K562 (cell line): ENCODE data around the gene RPL29. TPM values are rescaled to one million over a fixed set of nuclear protein-coding genes. Genes with fewer than 3 reads are reported as not detected.
A peak's percentile ranks its signal among the peaks of the same experiment; 100 is the strongest.

ENCODE experiments used
- ATAC-seq: fragments of 200-7000 bp; cut with Tn5 transposase; 3 replicates; pipeline ENCODE4 v1.9.1; 2020; ENCODE audit warnings: moderate library complexity
- BruUV-seq: library from RNA; stranded (reverse); fragments of 400-500 nt; replicated peaks from 2 replicates; lab custom pipeline; 2021; lab: Mats Ljungman, UMichigan
- CTCF ChIA-PET: fragments of 300-600 bp; formaldehyde crosslinking; extraction: SDS; loops from one replicate; lab custom pipeline; 2021; ENCODE audit warnings: low intra/inter-chr PET ratio; lab: Yijun Ruan, JAX
- POLR2A ChIA-PET: fragments of 300-600, 350-650 bp; sonication (Branson Sonifier 250); formaldehyde crosslinking; extraction: SDS; loops from one replicate; lab custom pipeline; 2021; ENCODE audit warnings: antibody characterized with exemption, inconsistent platforms; lab: Yijun Ruan, JAX
- DNase-seq, 4 experiments: peaks; one replicate each; pipeline versions ENCODE4 v3.0.0 to v3.0.0-alpha.2; 2011 to 2018; ENCODE audit warnings: low spot score in 3 of 4, mixed read lengths in 3 of 4; ENCODE audit errors: extremely low read depth in 1 of 4
- FAIRE-seq: peaks from 2 replicates; lab custom pipeline; 2011; peaks lifted over from hg19 to GRCh38; lab: Jason Lieb, UNC
- H2AFZ ChIP-seq: 2 replicates; pipeline ENCODE4 v1.6.0; 2011; ENCODE audit warnings: low read depth, low read length, control low read depth, inconsistent platforms
- H3K27ac ChIP-seq: fragments of 200-600 bp; 3 replicates; pipeline ENCODE4 v1.8.0; 2011; ENCODE audit warnings: low read depth, mild to moderate bottlenecking, control low read depth, inconsistent platforms, low read length, moderate library complexity, mixed read lengths; ENCODE audit errors: extremely low read depth
- H3K27me3 ChIP-seq, 2 experiments: fragments of 300-600 bp in 1 of 2; 2 replicates in 1 of 2; 3 replicates in 1 of 2; pipeline versions ENCODE4 v1.6.0 to v1.8.0; 2011; ENCODE audit warnings: inconsistent platforms in 2 of 2, low read length in 2 of 2, mild to moderate bottlenecking in 1 of 2, mixed read lengths in 1 of 2, moderate library complexity in 1 of 2; ENCODE audit not compliant: control insufficient read depth in 2 of 2, insufficient read depth in 2 of 2
- H3K36me3 ChIP-seq: fragments of 300-600 bp; 3 replicates; pipeline ENCODE4 v1.8.0; 2011; ENCODE audit warnings: mild to moderate bottlenecking, low read length, inconsistent platforms; ENCODE audit not compliant: control insufficient read depth, insufficient read depth
- H3K4me1 ChIP-seq, 2 experiments: fragments of 200-600 bp in 1 of 2; replicated peaks in 1 of 2; 2 replicates in 1 of 2; 3 replicates in 1 of 2; pipeline versions ENCODE4 v1.5.1 to v1.8.0; 2011; ENCODE audit warnings: inconsistent platforms in 2 of 2, low read length in 2 of 2, mild to moderate bottlenecking in 1 of 2, mixed read lengths in 1 of 2, moderate library complexity in 1 of 2; ENCODE audit not compliant: control insufficient read depth in 2 of 2, insufficient read depth in 2 of 2
- H3K4me2 ChIP-seq: 2 replicates; pipeline ENCODE4 v1.6.1; 2011; ENCODE audit warnings: low read length, control low read depth, inconsistent platforms, mixed read lengths; ENCODE audit not compliant: insufficient read depth
- H3K4me3 ChIP-seq: fragments of 200-600 bp; sonication (generic), shearing (Covaris generic); 2 replicates; pipeline ENCODE4 v1.5.1; 2016; ENCODE audit warnings: control low read depth, inconsistent platforms
- H3K79me2 ChIP-seq: fragments of 200-600 bp; 3 replicates; pipeline ENCODE4 v1.8.0; 2011; ENCODE audit warnings: low read length, inconsistent platforms; ENCODE audit not compliant: control insufficient read depth, insufficient read depth
- H3K9ac ChIP-seq, 2 experiments: 2 replicates each; pipeline versions ENCODE4 v1.6.0 to v1.6.1; 2011; ENCODE audit warnings: low read depth in 2 of 2, low read length in 2 of 2, control low read depth in 1 of 2, inconsistent platforms in 1 of 2, mild to moderate bottlenecking in 1 of 2, mixed read lengths in 1 of 2; ENCODE audit not compliant: insufficient read depth in 1 of 2
- H3K9me1 ChIP-seq: one replicate; pipeline ENCODE4 v1.6.0; 2011; ENCODE audit warnings: inconsistent platforms, mild to moderate bottlenecking, low read length, moderate library complexity; ENCODE audit not compliant: control insufficient read depth, insufficient read depth
- H3K9me3 ChIP-seq: replicated peaks from 2 replicates; pipeline ENCODE4 v1.5.1; 2011; ENCODE audit warnings: low read depth, low read length, inconsistent platforms; ENCODE audit not compliant: control insufficient read depth, insufficient read depth
- H4K20me1 ChIP-seq: replicated peaks from 2 replicates; pipeline ENCODE4 v1.6.1; 2011; ENCODE audit warnings: low read length, inconsistent platforms, mixed read lengths; ENCODE audit not compliant: control insufficient read depth, insufficient read depth
- CBFA2T2 ChIP-seq: fragments of 450-650 bp; conservative IDR thresholded peaks from 2 replicates; pipeline ENCODE4 v1.6.1; 2017; ENCODE audit warnings: mild to moderate bottlenecking
- CLOCK ChIP-seq: fragments of 250-450 bp; sonication (Bioruptor Pico); IDR thresholded peaks from 2 replicates; pipeline ENCODE4 v1.4.0; 2020; ENCODE audit warnings: mild to moderate bottlenecking, moderate library complexity, borderline replicate concordance
- FOXK2 ChIP-seq, 2 experiments: fragments of 450-650 bp; IDR thresholded peaks in 1 of 2; conservative IDR thresholded peaks in 1 of 2; 2 replicates each; pipeline ENCODE4 v1.6.1; 2016; ENCODE audit warnings: low read depth in 2 of 2, mild to moderate bottlenecking in 1 of 2
- LARP7 ChIP-seq: fragments of 450-650 bp; IDR thresholded peaks from 2 replicates; pipeline ENCODE4 v1.6.1; 2016
- MLLT1 ChIP-seq, 2 experiments: fragments of 450-650 bp; IDR thresholded peaks; 2 replicates each; pipeline ENCODE4 v1.6.1; 2016
- NCOR1 ChIP-seq: fragments of 450-650 bp; IDR thresholded peaks from 2 replicates; pipeline ENCODE4 v1.6.1; 2016; ENCODE audit warnings: mild to moderate bottlenecking, moderate library complexity
- PHF8 ChIP-seq: fragments of 200-600 bp; sonication (generic); IDR thresholded peaks from 2 replicates; pipeline ENCODE4 v1.6.1; 2012; ENCODE audit warnings: mixed run types, mild to moderate bottlenecking, inconsistent platforms, low read length, moderate library complexity, borderline replicate concordance
- SUPT5H ChIP-seq: fragments of 450-650 bp; IDR thresholded peaks from 2 replicates; pipeline ENCODE4 v1.6.1; 2016
- ZNF445 ChIP-seq: fragments of 250-450 bp; sonication (Bioruptor Pico); IDR thresholded peaks from 2 replicates; pipeline ENCODE4 v1.4.0; 2020; ENCODE audit warnings: low read depth, mild to moderate bottlenecking, moderate library complexity
- ZNF583 ChIP-seq: fragments of 250-450 bp; sonication (Bioruptor Pico); IDR thresholded peaks from 2 replicates; pipeline ENCODE4 v1.4.0; 2020
- ZSCAN32 ChIP-seq: fragments of 450-650 bp; formaldehyde crosslinking; IDR thresholded peaks from 2 replicates; pipeline ENCODE4 v1.4.0; 2020; ENCODE audit warnings: mild to moderate bottlenecking, moderate library complexity
- WGBS: fragments of 100-300 bp; shearing (Covaris generic); methylation state at CpG from one replicate; pipeline ENCODE4 v1.1.6; 2016; ENCODE audit warnings: low coverage, mixed read lengths; ENCODE audit not compliant: insufficient coverage; ENCODE audit errors: missing lambda C conversion rate; 5-methylcytosine and 5-hydroxymethylcytosine counted together
- in situ Hi-C: fragments of 300-500 bp; cut with MboI; formaldehyde crosslinking; loops from 4 replicates; pipeline ENCODE4 v1.15.0; 2018; ENCODE audit warnings: inconsistent platforms, mixed read lengths
- intact Hi-C: fragments of 100-400 bp; cut with micrococcal nuclease; formaldehyde crosslinking; loops from 2 replicates; pipeline ENCODE4 v1.14.2; 2022
- polyA plus RNA-seq, 8 experiments: library from polyadenylated mRNA; depleted of rRNA in 4 of 8; stranded (reverse) in 5 of 8; unstranded in 3 of 8; fragments of >200 nt; fragmentation: Nextera tagmentation in 2 of 8; fragmentation: Illumina TruSeq in 1 of 8; extraction: Ambion mirVana in 2 of 8; extraction: Trizol in 1 of 8; gene quantifications; 2 replicates each; pipeline versions ENCODE4 v1.2.1 to v1.2.3, GENCODE V29; 2011 to 2014; ENCODE audit warnings: inconsistent platforms in 1 of 8, missing spikeins in 1 of 8
- total RNA-seq, 7 experiments: library from RNA; depleted of rRNA in 6 of 7; stranded (reverse); fragments of >200 nt in 6 of 7; fragmentation: Illumina TruSeq in 2 of 7; extraction: Trizol in 2 of 7; gene quantifications; 2 replicates each; pipeline versions ENCODE4 v1.2.1 to v1.2.3, GENCODE V29; 2011 to 2021; ENCODE audit warnings: low replicate concordance in 1 of 7
- TF ChIP-seq, protein P1 (sequence below), 2 experiments: IDR thresholded peaks; 2 replicates each; pipeline ENCODE4 v1.6.1; 2012; ENCODE audit warnings: improper control_type of control experiment in 2 of 2, low read depth in 2 of 2, low read length in 2 of 2, borderline replicate concordance in 1 of 2
- TF ChIP-seq, protein P2 (sequence below): fragments of 250-450 bp; sonication (Bioruptor Pico); IDR thresholded peaks from 2 replicates; pipeline ENCODE4 v1.5.1; 2021; ENCODE audit warnings: mild to moderate bottlenecking

Gene RPL29
- total and polyA plus RNA-seq, 9 of the 15 experiments (the other 6 are each of a cell fraction or from before 2014, with no cell fraction given), result 568 to 1,475 (median 1,104) TPM

GRCh38 chr3:51983578-51984268 is 12.0 kb downstream of the RPL29 start:
- TSS peak; percentile 92 for BruUV-seq
- Histone ChIP-seq H3K4me2 (peak overlapping the region; percentile 96), H3K9ac (peak overlapping the region; percentile 94 to 97), H4K20me1 (no peaks in the 10 kb centered on the region), H3K27me3 (no peaks in the 10 kb centered on the region), H3K79me2 (peaks cover 47% of the 10 kb centered on the region), H3K4me3 (peak overlapping the region; percentile 55), H3K9me3 (no peaks in the 10 kb centered on the region), H3K27ac (peak overlapping the region; percentile 91), H3K9me1 (no peaks in the 10 kb centered on the region), H2AFZ (peak overlapping the region; percentile 51; the same call in 1 of the 2 replicates), H3K36me3 (peaks cover 28% of the 10 kb centered on the region; the same call in 2 of the 3 replicates), H3K4me1 (peaks cover 35 to 65% of the 10 kb centered on the region in 2 experiments; a peak in 4 of 5 replicates)
- ChIA-PET POLR2A (interaction anchor here (0.5 to 5.2 kb wide), 5 partner anchors 10 to 42 kb away, joined by 3 to 105 read pairs (median 4); partner anchors contain the start of genes ABHD14A, ABHD14B, PARP3 and RPL29), CTCF (no interaction called here)
- in situ Hi-C loops, result no loop called here
- peak in 3 of 4 experiments; percentile 25 to 57 (median 36) for DNase-seq
- ATAC-seq, result peak; percentile 52
- intact Hi-C loops, result loop anchor here (1.0 kb wide), 1 partner anchor 8 kb away; no protein-coding TSS in a partner anchor
- WGBS, result 2% methylated on average over 21 of the region's 22 CpGs
- FAIRE-seq, result no peak
- TF ChIP-seq, protein P1, sequence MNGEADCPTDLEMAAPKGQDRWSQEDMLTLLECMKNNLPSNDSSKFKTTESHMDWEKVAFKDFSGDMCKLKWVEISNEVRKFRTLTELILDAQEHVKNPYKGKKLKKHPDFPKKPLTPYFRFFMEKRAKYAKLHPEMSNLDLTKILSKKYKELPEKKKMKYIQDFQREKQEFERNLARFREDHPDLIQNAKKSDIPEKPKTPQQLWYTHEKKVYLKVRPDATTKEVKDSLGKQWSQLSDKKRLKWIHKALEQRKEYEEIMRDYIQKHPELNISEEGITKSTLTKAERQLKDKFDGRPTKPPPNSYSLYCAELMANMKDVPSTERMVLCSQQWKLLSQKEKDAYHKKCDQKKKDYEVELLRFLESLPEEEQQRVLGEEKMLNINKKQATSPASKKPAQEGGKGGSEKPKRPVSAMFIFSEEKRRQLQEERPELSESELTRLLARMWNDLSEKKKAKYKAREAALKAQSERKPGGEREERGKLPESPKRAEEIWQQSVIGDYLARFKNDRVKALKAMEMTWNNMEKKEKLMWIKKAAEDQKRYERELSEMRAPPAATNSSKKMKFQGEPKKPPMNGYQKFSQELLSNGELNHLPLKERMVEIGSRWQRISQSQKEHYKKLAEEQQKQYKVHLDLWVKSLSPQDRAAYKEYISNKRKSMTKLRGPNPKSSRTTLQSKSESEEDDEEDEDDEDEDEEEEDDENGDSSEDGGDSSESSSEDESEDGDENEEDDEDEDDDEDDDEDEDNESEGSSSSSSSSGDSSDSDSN (IDR thresholded peaks at IDR 0.05; ENCODE audit: borderline replicate concordance in 1 of 2, low read depth in 2 of 2, low read length in 2 of 2), result no peak
- TF ChIP-seq, protein P2, sequence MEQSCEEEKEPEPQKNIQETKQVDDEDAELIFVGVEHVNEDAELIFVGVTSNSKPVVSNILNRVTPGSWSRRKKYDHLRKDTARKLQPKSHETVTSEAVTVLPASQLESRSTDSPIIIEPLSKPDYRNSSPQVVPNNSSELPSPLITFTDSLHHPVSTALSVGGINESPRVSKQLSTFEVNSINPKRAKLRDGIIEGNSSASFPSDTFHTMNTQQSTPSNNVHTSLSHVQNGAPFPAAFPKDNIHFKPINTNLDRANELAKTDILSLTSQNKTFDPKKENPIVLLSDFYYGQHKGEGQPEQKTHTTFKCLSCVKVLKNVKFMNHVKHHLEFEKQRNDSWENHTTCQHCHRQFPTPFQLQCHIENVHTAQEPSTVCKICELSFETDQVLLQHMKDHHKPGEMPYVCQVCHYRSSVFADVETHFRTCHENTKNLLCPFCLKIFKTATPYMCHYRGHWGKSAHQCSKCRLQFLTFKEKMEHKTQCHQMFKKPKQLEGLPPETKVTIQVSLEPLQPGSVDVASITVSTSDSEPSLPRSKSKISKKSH, result no peak
- TF ChIP-seq ZSCAN32 (CRISPR knock-in tag) (no peak), MLLT1 (IDR thresholded peaks at IDR 0.05) (peak; percentile 59 to 67; a peak in 2 of 4 replicates), ZNF583 (CRISPR knock-in tag) (no peak), ZNF445 (CRISPR knock-in tag) (no peak), LARP7 (0 out of 2 replicates have a peak, but pooled peaks have one; percentile 26), NCOR1 (no peak), SUPT5H (peak; percentile 95), PHF8 (peak; percentile 56), FOXK2 (conservative IDR thresholded peaks at IDR 0.05 in 1 of 2, IDR thresholded peaks at IDR 0.05 in 1 of 2; ENCODE audit: low read depth in 2 of 2) (0 out of 4 replicates have a peak, but pooled peaks have one; percentile 17 to 18), CLOCK (CRISPR knock-in tag) (no peak), CBFA2T2 (no peak)
